Measurements from ENCODE around the gene DSTYK. TPM values are rescaled to one million over a fixed set of nuclear protein-coding genes. Genes with fewer than 3 reads are reported as not detected.
A peak's percentile ranks its signal among the peaks of the same experiment; 100 is the strongest.
"Not testable (repeated sequence)": the region's sequence is repeated elsewhere in the genome, so short reads cannot be mapped to it uniquely, and the experiment has no call there.

Gene DSTYK
- total RNA-seq, 1 experiment from 2014 or later, result 31.1 TPM

GRCh38 chr1:205190845-205191577, 20.5 kb downstream of the DSTYK start:
- DNase-seq (ENCODE audit: low read depth, low spot score), result no peak
- in situ Hi-C loops (cut with HindIII; ENCODE audit: low pct_unique_long_range_greater_than_20kb, low sequenced_read_pairs), result no loop called here

GRCh38 chr1:205189131-205189530, 22.4 kb downstream of the DSTYK start:
- no peak for DNase-seq (ENCODE audit: low read depth, low spot score)
- in situ Hi-C loops (cut with HindIII; ENCODE audit: low pct_unique_long_range_greater_than_20kb, low sequenced_read_pairs), result no loop called here

- no peak for DNase-seq (ENCODE audit: low read depth, low spot score)
- in situ Hi-C loops (cut with HindIII; ENCODE audit: low pct_unique_long_range_greater_than_20kb, low sequenced_read_pairs), result no loop called here
Measured at GRCh38 chr1:205188596-205188995, 22.9 kb downstream of the DSTYK start.

GRCh38 chr1:205188098-205188497, 23.4 kb downstream of the DSTYK start:
- DNase-seq (ENCODE audit: low read depth, low spot score), result no peak
- in situ Hi-C loops (cut with HindIII; ENCODE audit: low pct_unique_long_range_greater_than_20kb, low sequenced_read_pairs), result no loop called here

DNA sequence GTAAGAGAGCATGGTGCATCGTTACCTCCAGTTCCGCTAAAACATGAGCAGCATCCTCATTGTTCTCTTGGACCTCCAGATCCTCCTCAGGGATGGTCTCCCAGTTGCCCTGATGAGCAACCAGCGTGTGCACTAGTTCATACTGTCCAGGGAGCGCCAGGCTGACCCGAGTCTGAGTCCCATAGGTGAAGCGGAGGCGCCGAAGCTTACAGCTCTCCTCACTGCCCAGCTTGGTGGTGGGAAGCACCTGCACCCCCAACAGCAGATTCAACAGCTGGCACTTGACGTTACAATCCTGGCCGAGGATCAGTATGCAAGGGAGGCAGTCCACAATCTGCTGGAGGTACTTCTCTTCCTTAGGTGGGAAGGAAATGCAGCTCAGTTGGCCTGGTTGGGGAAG, 24.1 kb downstream of the DSTYK start:
- in situ Hi-C loops (cut with HindIII; ENCODE audit: low pct_unique_long_range_greater_than_20kb, low sequenced_read_pairs), result no loop called here
- no peak for DNase-seq (ENCODE audit: low read depth, low spot score)

DNA sequence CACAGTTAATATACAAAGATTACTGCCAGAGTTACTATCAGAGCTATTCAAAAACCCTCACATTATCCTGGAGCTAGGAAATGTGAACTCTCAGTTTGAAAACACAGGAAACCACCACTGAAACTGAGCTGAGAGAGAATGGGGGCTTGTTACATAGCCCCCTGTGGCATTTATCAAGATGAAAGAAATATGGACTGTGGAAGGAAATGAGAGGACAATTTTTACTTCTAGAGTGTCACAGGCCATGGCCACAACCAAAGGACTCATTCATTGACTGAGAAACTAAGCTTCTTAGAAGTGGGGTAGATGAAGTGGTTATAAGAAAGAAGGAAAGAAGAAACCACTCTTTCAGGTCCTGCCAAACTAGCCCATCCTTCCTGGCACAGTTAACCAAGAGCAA, 25.3 kb downstream of the DSTYK start:
- peak; percentile 90 for DNase-seq (ENCODE audit: low read depth, low spot score)
- in situ Hi-C loops (cut with HindIII; ENCODE audit: low pct_unique_long_range_greater_than_20kb, low sequenced_read_pairs), result no loop called here

GRCh38 chr1:205183676-205184335, 27.7 kb downstream of the DSTYK start:
- in situ Hi-C loops (cut with HindIII; ENCODE audit: low pct_unique_long_range_greater_than_20kb, low sequenced_read_pairs), result no loop called here
- DNase-seq (ENCODE audit: low read depth, low spot score), result peak; percentile 86

GRCh38 chr1:205182930-205183329, 28.6 kb downstream of the DSTYK start:
- no peak for DNase-seq (ENCODE audit: low read depth, low spot score)
- in situ Hi-C loops (cut with HindIII; ENCODE audit: low pct_unique_long_range_greater_than_20kb, low sequenced_read_pairs), result no loop called here

DNA sequence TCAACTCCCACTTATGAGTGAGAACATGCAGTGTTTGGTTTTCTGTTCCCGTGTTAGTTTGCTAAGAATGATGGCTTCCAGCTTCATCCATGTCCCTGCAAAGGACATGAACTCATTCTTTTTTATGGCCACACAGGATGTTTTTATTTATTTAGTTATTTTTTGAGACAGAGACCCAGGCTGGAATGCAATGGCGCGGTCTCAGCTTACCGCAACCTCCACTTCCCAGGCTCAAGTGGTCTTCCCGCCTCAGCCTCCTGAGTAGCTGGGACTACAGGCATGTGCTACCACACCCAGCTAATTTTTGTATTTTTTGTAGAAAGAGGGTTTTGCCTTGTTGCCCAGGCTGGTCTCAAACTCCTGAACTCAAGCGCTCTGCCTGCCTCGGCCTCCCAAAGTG, 31.2 kb downstream of the DSTYK start:
- DNase-seq (ENCODE audit: low read depth, low spot score); in situ Hi-C loops (cut with HindIII; ENCODE audit: low pct_unique_long_range_greater_than_20kb, low sequenced_read_pairs): not testable (repeated sequence)

GRCh38 chr1:205179842-205180241, 31.7 kb downstream of the DSTYK start:
- in situ Hi-C loops (cut with HindIII; ENCODE audit: low pct_unique_long_range_greater_than_20kb, low sequenced_read_pairs), result no loop called here
- no peak for DNase-seq (ENCODE audit: low read depth, low spot score)

DNA sequence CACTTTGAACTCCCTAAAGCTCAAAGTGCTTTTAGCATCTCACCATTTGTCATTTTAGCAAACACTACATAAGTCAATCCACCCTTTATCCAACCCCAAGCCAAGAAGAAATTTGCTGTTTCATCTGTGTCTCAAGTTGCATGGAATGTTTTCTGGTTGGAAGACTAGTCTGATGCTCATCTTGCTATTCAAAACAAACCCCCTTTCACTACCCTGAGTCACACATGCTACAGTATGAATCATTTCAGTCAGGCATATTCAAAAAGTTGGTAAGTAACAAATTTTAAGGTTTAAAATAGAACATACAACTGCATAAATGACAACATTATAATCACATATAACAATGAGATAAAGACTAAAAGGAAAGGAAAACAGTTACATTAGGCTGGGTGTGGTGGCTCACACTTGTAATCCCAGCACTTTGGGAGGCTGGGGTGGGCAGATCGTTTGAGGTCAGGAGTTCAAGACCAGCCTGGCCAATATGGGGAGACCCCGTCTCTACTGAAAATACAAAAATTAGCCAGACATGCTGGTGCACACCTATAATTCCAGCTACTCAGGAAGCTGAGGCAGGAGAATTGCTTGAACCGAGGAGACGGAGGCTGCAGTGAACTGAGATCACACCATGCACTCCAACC, 38.7 kb downstream of the DSTYK start:
- DNase-seq (ENCODE audit: low read depth, low spot score), result peak; percentile 22
- in situ Hi-C loops (cut with HindIII; ENCODE audit: low pct_unique_long_range_greater_than_20kb, low sequenced_read_pairs), result no loop called here

GRCh38 chr1:205171369-205171768, 40.1 kb downstream of the DSTYK start:
- DNase-seq (ENCODE audit: low read depth, low spot score), result no peak

DNA sequence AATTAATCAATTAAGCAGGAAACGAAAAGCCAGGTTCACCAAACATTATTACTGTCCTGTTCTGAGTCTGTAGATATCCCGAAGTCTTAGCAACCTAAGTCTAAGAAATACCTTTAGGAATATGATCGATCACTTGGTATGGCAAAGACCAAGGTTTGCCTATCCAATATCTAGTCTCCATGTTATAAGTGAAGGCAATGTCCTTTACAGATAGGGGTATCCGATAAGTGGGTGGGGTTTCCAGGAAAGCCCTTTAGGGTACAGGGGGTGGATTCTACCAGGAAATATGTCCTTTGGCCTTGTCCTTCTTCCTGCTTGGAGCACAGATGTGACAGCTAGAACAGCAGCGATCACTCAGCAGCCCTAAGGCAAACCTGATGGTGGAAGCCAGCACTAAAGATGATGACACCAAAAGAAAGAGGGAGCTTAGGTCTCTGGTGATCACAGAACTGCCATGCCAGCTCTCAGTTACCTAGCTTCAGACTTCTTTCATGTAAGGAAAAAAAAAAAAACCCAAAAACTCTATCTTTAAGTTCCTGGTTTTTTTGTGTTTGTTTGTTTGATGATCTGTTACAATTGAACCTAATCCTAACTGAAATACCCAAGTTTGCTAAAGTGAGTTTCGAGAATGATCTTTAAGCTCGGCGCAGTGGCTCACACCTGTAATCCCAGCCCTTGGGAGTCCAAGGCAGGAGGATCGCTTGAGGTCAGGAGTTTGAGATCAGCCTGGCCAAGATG, 40.8 kb downstream of the DSTYK start:
- in situ Hi-C loops (cut with HindIII; ENCODE audit: low pct_unique_long_range_greater_than_20kb, low sequenced_read_pairs), result no loop called here

More at GRCh38 chr1:205171369-205171768, 40.1 kb downstream of the DSTYK start:
- in situ Hi-C loops (cut with HindIII; ENCODE audit: low pct_unique_long_range_greater_than_20kb, low sequenced_read_pairs), result no loop called here

DNA sequence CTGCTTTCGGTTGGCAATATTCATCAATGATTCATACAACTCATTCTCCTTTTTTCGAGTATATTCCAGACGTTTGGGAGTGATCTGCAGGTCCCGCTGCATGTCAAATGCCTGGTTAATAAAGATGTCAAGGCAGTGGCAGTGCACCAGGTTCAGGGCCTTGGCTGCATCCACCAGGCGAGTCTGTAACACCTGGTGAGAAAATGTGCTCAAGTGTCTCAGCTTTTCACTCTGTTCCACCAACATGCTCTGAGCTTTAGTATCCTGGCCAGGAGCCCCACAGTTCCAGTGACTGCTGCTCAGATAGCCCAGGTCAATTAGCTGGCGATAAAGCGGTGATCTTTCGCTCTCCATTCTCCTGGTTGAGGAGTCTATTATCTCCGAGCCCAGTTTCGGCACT, 42.3 kb downstream of the DSTYK start:
- in situ Hi-C loops (cut with HindIII; ENCODE audit: low pct_unique_long_range_greater_than_20kb, low sequenced_read_pairs), result no loop called here
- DNase-seq (ENCODE audit: low read depth, low spot score), result no peak

More for the DNA sequence above, 40.8 kb downstream of the DSTYK start:
- no peak for DNase-seq (ENCODE audit: low read depth, low spot score)

- DNase-seq (ENCODE audit: low read depth, low spot score), result no peak
- in situ Hi-C loops (cut with HindIII; ENCODE audit: low pct_unique_long_range_greater_than_20kb, low sequenced_read_pairs), result no loop called here
Measured at GRCh38 chr1:205168291-205168690, 43.2 kb downstream of the DSTYK start.

GRCh38 chr1:205162301-205162700, 49.2 kb downstream of the DSTYK start:
- DNase-seq (ENCODE audit: low read depth, low spot score), result no peak
- in situ Hi-C loops (cut with HindIII; ENCODE audit: low pct_unique_long_range_greater_than_20kb, low sequenced_read_pairs), result no loop called here

- no peak for DNase-seq (ENCODE audit: low read depth, low spot score)
Measured at GRCh38 chr1:205161076-205161475, 50.4 kb downstream of the DSTYK start.

GRCh38 chr1:205158048-205158616, 53.4 kb downstream of the DSTYK start:
- in situ Hi-C loops (cut with HindIII; ENCODE audit: low pct_unique_long_range_greater_than_20kb, low sequenced_read_pairs), result no loop called here
- DNase-seq (ENCODE audit: low read depth, low spot score), result no peak

More at GRCh38 chr1:205161076-205161475, 50.4 kb downstream of the DSTYK start:
- in situ Hi-C loops (cut with HindIII; ENCODE audit: low pct_unique_long_range_greater_than_20kb, low sequenced_read_pairs), result no loop called here

Data from SK-MEL-5 (cell line).